Measurements from ENCODE around the gene GNAS-AS1.

Gene GNAS-AS1

DNA sequence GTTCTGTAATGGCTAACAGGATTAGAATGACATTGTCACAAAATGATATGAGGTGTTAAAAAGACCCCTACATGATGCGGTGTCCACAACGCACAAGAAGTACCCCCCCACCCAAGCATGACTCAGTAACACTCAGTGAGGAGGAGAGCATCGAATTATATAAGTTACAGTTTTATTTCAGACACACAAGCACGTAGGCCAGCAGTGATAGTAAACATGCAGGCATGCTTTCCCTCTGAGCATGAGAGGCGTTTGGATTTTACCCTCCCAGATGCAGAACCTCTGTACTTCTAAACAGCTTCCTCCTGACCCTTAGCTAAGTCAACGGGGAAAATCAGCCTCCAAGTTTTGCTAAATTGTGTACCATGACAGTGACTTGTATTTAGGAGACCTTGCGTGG is 25.7 kb upstream of the GNAS-AS1 start:
- no peak for DNase-seq (ENCODE audit: extremely low read depth, low read depth)
- TF ChIP-seq, protein P1, sequence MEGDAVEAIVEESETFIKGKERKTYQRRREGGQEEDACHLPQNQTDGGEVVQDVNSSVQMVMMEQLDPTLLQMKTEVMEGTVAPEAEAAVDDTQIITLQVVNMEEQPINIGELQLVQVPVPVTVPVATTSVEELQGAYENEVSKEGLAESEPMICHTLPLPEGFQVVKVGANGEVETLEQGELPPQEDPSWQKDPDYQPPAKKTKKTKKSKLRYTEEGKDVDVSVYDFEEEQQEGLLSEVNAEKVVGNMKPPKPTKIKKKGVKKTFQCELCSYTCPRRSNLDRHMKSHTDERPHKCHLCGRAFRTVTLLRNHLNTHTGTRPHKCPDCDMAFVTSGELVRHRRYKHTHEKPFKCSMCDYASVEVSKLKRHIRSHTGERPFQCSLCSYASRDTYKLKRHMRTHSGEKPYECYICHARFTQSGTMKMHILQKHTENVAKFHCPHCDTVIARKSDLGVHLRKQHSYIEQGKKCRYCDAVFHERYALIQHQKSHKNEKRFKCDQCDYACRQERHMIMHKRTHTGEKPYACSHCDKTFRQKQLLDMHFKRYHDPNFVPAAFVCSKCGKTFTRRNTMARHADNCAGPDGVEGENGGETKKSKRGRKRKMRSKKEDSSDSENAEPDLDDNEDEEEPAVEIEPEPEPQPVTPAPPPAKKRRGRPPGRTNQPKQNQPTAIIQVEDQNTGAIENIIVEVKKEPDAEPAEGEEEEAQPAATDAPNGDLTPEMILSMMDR (IDR thresholded peaks at IDR 0.05; ENCODE audit: low read depth, low read length): no peak

DNA sequence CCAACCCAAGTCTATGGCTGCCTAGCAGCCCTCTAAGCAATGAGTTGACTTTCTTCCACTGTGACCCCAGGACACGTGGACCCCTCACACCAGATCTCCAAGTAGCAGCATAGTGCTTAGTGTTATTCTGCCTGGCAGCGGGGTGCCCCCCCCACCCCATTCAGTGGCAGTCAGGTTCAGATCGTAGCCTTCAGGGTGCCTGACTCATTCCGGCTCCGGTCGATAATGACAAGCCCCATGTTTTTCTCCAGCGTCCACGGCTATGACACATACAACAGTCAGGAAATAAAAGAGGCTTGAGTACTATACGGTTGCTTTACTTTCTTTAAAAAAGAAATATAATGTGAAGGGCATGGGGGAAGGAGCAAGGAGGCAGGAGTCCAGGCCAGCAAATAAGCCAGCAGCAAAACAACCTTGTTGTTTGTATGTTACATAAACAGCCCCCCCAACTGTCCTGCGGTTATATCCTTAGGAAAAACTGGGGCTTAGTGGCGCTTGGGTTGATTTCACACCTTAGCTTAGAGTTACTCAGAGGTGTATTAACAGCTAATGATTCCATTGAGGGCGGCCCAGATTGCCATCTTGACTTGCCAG is 24.9 kb upstream of the GNAS-AS1 start:
- TF ChIP-seq, protein P1 (IDR thresholded peaks at IDR 0.05; ENCODE audit: low read depth, low read length): no peak
- no peak for DNase-seq (ENCODE audit: extremely low read depth, low read depth)

GRCh38 chr20:58875111-58875510 is 24.4 kb upstream of the GNAS-AS1 start:
- no peak for DNase-seq (ENCODE audit: extremely low read depth, low read depth)
- TF ChIP-seq, protein P1 (IDR thresholded peaks at IDR 0.05; ENCODE audit: low read depth, low read length): no peak

GRCh38 chr20:58874469-58874868 is 23.8 kb upstream of the GNAS-AS1 start:
- TF ChIP-seq, protein P1 (IDR thresholded peaks at IDR 0.05; ENCODE audit: low read depth, low read length): no peak
- no peak for DNase-seq (ENCODE audit: extremely low read depth, low read depth)

GRCh38 chr20:58871533-58872102 is 20.9 kb upstream of the GNAS-AS1 start:
- TF ChIP-seq, protein P1 (IDR thresholded peaks at IDR 0.05; ENCODE audit: low read depth, low read length): no peak
- DNase-seq (ENCODE audit: extremely low read depth, low read depth): no peak

DNA sequence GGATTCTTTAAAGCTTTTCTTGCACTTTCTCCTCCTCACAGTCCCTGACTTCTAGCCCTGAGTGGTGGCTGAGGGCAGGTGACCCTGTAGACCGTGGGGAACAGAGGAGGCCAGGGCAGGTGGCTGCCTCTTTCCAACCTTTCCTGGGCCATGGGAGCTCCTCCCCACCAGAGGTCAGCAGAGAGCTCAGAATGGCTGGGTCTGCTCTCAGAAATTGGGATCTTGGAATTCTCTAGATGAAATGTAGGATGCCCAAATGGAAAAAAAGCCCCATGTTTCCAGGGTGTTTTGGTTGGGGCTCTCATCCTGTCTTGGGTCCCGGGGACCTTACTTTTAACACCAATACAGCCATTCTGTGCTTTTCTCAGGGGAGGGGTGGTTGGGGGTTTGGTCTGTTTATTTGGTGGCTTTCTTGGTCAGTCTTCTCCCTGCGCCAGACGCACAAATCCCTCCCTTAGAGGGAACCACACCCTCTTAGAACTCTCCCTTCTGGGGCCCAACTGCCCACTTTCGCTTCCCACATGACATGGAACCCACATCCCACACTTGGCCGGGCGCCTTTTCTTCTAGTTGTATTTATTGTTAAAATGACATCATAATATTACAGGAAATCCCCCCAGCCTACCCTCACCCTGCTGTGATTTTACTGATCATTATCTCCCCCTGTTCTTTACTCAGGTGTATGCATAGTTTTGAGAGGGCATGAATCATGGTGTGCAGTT is 19.8 kb upstream of the GNAS-AS1 start:
- TF ChIP-seq, protein P1 (IDR thresholded peaks at IDR 0.05; ENCODE audit: low read depth, low read length): peak; percentile 97
- no peak for DNase-seq (ENCODE audit: extremely low read depth, low read depth)

DNA sequence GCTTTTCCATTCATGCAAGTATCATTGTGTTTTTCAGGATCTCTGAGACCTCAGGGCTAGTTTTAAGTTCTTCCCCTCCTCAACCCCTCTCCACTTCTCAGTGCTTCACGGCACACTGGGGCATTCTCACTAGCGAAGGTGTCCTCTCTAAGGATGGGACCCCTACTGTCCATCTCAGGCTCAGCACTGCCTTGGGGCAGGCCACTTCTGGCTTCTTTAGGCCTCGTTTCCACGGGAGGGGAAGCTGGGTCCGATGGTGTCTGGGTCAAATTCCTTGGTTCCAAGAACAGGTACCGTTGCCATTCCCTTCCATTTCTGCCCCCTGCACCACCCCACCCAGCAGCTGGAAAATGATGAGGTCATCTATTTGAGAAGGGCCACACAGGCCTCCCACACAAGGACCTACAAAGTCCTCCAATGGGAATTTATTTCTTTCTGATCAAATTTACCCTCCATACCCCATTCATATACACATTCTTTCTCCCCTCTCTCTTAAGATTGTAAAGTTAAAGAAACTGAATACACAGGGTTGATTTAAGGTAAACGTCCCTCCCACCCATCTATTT is 19.0 kb upstream of the GNAS-AS1 start:
- no peak for DNase-seq (ENCODE audit: extremely low read depth, low read depth)
- TF ChIP-seq, protein P1 (IDR thresholded peaks at IDR 0.05; ENCODE audit: low read depth, low read length): no peak; the same call in 1 of the 2 replicates
